Stimulated activated CD4-positive, alpha-beta T cell treated with anti-CD3 and anti-CD28 coated beads, TNF-alpha, amount 100 ng/mL, for 1 hour (primary cell): Measurements from ENCODE around the gene LPGAT1.
"Not testable (repeated sequence)": the region's sequence is repeated elsewhere in the genome, so short reads cannot be mapped to it uniquely, and the experiment has no call there.

Source experiments
- DNase-seq, 3 donors: peaks; one replicate each; pipeline ENCODE4 v3.0.0-alpha.2; 2020; ENCODE audit warnings: low read depth in 3 of 3, low spot score in 1 of 3

LPGAT1 gene

DNA sequence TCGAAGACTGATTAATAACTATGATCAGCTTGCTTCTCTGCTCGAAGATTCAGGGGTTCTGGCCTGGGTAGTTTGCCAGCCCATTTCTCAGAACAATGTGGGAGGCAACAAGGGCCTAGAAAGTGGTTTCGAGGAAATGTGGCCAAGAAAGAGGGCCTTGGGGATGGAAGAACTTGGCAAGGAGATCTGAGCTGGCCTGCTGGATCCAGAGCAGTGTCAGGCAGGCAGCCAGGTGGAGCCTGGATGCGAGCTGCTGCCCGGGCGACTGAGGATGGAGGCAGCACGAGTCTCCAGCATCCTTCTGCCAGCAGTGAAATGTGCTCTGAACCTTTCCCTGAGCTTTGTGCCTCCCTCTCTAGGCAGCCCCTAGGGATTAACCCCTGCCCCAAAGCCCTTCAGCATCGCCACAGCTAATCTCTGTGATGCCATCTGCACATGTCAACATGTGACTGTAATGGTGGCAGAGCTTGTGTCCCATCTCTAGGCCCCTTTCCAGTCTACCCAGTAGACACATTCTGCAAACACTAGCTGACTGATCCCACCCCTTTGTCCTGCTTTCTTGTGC, 94.1 kb downstream of the LPGAT1 start:
- DNase-seq = no peak

DNA sequence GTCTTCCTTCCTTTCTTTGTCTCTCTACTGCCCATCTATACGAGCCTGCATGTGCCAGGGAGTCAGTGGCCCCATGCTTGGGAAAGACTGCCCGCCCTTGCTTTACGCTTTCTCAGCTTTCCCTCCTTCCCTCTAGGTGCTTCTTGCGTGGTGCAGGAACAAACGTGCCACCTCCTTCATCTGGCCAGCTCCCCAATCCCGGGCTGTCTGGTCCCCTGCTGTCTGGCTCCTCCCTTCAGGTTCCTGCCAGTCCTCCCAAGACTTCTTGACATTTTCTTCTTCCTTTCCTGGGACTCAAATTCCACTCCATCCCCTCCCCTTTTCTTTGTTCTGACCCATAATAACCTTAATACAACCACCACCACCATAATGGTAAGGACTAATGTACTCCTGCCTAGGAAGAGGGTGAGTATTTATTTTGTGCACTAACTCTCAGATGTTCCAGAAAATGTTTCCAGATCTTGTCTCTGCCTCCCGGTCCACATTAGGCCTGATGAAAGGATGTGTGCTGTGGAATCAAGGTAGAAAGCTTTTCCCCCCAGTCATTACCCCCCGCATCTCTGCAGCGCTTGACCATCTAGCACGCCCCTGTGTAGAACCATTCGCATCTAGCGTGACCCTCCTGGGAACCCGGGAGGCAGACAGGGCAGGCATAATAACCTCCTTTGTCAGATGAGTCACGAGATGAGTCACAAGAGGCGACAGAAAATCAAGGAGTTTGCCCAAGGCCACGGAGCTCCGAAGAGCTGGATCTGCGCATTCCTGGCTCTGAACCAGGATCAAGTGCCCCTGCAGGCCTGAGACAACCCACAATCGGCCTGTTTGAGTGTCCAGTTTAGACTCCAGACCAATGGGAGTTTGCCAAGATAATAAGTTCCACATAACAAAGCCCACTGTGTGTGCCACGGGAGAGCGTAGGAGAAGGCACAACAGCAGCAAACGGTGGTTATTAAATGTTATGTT, 95.1 kb downstream of the LPGAT1 start:
- DNase-seq = no peak

DNA sequence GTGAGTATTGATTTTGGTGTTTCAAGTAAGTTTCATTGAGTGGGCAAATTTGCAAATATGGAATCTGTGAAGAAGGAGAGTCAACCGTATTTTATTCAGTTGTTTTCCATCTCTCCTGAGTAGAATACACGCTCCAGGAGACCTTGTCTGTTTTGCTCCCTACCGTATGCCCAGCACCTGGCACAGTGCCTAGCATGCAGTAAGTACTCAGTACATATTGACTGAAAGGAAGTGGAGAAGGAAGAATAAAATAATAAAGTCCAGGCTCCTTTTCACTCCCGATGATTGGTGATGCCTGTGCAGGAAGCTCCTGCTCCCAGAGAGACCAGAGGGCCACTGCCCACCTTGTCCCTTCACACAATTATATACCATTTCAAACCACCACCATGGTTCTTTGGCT, 95.8 kb downstream of the LPGAT1 start:
- no peak for DNase-seq

DNA sequence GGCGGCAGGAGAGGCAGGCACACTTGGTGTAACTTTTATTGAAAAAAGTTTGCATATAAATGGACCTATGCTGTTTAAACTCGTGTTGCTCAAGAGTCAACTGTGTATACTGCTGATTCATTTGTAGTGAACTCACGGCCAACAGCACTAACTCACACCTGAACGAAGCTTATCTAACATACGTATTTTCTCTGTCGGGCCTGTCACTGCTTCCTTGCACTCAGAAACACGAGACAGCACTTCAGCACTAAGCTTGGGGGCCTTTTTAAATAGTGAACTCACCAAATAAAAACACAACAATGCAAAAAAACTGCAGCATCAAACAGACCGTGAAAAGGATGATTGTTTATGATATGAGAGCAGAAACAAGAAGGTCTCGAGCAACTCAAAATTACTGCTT, 96.2 kb downstream of the LPGAT1 start:
- no peak for DNase-seq

DNA sequence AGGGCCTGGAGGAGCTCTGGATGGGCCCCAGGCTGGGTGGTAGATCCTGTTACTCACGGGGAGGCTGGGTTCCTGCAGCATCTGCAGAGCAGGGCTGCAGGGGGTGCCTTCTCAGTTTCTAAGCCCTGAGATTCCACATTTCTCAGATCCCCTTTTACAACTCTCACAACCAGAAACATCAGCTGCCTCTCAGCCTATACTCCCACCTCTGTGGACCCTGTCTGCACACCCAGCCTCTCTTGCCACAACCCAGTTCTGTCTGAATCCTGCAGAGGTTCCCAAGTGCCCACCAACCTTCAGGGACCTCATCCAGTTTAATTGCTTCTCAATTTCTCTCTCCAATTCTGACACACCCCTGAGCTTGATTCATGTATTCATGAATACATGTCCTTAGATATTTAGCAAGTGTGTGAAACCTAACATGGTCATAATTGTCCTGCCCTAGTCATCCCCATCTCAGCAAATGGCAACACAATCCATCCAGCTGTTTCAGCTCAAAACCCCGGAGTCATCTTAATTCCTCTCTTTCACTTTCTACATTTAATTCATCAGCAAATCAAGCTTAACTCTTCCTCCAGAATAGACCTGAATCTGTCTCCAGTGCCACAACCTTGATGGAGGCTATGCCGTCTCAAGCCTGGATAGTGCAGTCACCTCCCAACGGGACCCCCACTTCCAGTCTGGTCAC, 98.1 kb downstream of the LPGAT1 start:
- no peak for DNase-seq

DNA sequence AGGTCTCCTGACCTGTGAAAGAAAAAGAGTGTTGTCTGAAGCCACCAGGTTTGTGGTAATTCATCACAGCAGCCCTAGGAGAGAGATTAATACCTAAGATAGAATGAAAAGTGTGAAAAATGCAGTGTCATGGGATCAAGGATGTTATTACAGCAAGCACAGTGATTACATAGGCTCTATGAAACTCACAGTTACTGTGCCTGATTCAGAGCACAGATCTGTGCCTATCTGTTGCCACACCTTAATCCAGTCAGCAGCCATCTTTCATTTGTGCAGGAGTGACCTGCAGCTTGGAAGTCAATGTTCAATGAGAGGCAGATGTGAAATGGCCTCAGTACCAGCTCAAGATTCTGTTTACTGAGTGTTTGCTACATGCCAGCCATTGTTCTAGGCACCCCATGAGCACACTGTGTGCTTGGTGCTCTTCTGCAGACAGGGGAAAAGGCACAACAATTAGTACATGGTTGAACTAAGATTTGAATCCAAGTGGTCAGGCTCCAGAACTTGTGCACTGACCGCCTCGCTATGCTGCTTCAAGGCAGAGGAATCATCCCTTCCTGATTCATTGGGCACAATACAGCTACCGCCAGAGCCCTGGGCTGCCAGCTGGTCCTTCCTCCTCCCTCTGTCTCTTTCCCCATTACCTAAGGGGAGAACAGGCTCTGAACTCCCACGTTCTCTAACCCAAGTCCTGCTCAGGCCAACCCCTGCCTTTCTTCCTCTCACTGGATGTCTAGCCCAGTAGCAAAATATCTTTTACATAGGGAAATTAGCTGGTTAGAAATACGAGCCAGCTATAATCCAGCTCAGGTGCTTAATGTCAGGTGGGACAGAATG, 98.9 kb downstream of the LPGAT1 start:
- no peak for DNase-seq

DNA sequence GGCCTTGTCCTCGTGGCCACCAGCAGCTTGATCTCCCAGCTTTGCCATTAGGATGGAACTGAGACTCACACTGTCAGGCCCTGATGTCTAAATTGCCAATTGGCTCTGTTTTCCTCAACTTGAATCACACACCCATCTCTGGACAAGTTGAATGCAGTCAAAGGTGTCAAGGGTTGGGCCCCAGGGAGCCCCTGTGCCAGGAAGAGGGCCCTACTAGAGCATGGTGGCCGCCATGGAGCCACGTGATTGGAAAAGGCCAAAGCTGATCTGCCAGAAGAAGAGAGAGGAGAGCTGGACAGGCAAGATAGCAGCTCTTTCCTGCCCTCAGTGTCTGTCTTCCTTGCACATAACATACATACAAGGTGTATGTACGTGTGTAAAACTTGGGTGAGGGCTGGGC, 100.2 kb downstream of the LPGAT1 start:
- no peak for DNase-seq

DNA sequence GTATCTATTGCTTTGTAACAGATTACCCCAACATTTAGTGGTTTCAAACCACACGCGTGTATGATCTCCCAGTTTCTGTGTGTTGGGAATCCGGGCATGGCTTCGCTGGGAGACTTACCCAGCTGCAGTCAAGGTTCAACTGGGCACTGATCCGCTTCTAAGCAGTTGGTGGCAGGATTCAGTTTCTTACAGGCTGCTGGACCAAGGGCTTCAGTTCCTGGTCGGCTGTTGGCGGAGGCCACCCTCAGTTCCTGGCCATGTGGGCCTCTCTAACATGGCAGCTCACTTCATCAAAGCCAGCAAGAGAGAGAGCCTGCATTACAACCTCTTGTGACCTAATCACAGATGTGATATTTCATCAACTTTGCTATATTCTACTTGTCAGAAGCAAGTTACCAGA, 101.3 kb downstream of the LPGAT1 start:
- no peak for DNase-seq

DNA sequence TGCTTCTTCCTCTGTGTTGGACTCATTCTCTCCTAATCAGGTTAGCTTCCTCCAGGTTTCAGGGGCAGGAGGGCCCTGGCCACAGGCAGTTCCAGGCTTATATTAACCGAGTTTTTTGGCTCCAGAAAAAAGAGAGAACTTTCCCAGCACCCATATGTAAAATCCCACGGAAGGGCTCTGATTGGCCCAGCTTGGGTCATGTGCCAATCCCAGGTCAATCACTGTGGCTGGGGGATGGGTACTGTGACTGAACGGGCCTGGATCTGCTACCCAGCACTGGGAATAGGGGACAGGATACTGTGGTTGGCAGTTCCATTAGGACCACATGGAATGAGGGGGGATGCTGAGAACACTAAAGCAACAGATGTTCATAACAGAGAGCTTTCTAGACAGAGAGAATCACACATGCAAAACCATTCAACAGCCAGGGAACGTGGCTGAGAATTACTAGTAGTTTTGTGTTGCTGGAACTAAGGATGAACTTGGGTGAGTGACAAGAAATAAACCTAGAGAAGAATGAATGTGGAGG, 104.0 kb downstream of the LPGAT1 start:
- no peak for DNase-seq

DNA sequence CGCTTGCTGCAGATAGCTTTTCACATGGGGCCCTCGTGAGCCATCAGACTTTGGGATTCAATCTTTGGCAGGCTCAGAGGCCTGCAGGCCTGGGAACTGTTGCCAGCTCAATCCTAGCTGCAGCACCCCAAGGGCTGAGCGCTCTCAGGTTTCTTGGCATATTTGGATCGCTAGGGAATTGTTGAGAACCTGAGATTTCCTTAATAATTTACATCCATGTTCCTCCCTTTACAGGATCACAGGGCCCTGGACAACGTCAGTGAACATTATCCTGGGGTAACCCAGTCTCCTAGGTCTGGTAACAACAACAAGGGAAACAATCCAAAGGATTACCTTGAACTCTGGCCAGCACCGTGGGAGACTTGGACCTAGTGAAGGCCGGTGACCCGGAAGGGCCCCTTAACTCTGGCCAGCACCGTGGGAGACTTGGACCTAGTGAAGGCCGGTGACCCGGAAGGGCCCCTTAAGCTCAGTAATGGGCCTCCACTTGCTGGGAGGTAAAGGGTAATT, 105.8 kb downstream of the LPGAT1 start:
- DNase-seq = no peak

DNA sequence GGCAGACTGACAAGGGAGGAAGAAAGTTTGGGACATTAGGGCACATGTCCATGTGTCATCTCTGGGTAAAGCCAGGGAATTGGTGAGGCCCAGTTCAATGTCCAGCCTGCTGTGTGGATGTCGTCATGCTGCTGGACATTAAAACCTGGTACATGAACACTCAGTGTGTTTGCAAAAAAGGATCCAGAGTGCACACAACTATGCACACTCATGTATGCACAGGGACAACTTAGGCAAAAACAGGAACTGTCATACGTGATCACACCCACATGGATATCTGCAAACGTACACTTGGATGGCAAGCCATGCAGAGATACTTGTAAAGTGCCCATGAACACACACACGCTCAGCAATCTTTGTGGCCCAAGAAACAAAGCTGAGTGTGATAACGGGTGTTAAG, 107.3 kb downstream of the LPGAT1 start:
- no peak for DNase-seq

DNA sequence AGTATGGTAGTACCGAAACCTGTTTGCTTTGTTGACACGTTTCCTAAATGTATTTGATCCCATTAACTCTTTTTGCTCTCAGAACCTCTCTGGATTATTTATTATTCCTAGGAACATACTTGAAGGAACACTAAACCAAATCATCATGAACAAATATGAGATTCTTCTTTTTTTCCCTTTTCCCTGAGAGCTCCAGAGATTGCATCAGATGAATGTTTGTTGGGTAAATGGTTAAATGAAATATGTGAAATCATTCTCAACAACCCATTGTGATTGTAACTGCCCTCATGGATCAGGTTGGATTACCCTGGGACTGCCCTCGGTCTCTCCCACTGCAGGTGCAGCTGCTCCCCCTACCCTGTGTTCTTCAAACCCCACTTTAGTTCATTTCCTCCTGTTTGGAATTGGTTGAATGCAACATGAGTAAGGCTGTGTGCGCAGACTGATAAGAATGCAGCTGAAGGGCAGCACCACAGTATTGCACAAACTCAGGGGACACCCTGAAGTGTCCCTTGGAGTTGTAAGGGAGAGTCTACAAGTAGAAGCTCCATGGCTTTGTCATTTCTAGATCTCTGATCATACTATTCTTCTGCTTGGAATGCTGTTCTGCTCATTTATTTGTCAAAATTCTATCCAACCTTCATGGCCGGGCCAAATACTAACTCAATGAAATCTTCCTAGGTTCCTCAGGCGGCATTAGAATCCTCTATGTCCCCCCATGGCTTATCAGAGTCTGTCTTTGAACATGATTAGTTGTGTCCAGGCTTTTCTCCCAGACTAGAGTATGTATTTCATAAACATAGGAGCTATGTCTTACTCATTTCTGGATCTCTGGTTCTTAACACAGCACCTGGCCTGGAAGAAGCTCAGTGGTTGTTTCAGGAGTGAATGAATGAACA, 108.0 kb downstream of the LPGAT1 start:
- no peak for DNase-seq

DNA sequence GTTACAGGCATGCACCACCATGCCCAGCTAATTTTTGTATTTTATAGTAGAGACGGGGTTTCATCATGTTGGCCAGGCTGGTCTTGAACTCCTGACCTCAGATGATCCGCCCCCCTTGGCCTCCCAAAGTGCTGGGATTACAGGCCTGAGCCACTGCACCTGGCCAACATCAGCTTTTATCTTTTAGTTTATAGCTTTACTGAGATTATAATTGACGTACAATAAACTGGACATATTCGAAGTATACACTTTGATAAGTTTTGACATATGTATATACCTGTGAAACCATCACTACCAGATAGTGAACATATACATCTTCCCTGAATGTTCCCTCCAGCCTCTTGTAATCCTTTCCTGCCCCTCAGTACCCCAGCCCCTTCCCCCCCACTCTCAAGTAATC, 114.0 kb downstream of the LPGAT1 start:
- DNase-seq = not testable (repeated sequence)

DNA sequence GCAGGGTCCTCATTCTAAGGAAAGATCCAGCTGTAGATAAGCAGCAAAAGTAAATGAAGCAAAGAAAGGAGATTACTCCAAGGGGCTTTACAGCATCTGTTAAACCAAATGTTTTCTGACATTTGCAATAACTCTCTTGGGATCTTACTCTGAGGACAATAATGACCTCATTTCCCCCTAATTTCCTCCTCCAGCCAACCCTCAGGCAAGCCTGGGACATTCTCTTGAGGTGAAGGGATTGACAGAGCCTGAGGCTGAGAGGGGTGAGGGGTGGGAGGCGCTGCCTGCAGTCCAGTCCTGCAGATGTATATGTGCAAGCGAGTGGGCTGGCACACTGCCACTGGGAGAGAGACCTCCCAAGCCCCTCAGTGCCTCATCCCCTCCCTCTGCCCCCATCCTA, 114.6 kb downstream of the LPGAT1 start:
- DNase-seq = no peak

DNA sequence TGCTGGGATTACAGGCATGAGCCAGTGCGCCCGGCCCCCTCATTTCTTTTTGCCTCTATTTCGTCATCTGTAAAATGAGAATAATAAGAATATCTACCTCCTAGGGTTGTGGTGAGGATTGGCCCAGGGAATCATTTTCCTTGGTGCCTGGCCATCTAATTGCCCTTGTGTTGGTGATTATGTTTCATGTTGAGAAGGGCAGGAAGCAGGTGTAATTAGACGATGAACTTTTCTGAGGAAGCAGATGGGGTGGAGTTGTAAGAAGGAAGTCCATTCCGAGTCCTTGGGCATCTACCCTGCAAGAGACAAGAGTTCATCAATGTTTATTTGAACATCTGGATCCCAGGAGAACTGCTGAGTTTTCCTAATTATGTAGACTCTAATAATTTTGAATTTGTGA, 116.4 kb downstream of the LPGAT1 start:
- no peak for DNase-seq

DNA sequence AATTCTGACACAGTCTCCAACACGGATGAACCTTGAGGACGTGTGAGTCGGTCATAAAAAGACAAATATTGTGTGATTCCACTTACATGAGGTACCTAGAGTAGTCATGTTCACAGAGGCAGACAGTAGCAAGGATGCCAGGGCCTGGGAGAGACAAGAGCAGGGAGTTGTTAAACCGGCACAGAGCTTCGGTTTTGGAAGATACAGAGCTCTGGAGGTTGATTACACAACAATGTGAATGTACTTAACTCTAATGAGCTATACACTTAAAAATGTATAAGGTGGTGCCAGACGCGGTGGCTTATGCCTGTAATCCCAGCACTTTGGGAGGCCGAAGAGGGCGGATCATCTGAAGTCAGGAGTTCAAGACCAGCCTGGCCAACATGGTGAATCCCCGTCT, 117.3 kb downstream of the LPGAT1 start:
- no peak for DNase-seq

DNA sequence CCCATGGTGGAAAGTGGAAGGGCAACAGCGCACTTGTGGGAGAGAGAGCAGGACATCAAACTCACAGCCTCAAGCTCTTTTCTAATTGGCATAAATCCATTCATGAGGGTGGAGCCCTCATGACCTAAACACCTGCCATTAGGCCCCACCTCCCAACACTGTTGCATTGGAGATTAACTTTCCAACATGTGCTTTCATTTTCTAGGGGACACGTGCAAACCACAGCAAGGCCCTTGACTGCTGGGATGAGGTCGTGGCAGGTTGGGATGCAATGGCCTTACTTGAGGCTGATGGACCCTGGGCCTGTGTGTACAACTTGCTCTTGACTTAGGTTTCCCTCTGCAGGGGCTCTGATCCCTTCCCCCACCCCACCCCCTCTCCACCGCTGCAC, 119.3 kb downstream of the LPGAT1 start:
- no peak for DNase-seq

DNA sequence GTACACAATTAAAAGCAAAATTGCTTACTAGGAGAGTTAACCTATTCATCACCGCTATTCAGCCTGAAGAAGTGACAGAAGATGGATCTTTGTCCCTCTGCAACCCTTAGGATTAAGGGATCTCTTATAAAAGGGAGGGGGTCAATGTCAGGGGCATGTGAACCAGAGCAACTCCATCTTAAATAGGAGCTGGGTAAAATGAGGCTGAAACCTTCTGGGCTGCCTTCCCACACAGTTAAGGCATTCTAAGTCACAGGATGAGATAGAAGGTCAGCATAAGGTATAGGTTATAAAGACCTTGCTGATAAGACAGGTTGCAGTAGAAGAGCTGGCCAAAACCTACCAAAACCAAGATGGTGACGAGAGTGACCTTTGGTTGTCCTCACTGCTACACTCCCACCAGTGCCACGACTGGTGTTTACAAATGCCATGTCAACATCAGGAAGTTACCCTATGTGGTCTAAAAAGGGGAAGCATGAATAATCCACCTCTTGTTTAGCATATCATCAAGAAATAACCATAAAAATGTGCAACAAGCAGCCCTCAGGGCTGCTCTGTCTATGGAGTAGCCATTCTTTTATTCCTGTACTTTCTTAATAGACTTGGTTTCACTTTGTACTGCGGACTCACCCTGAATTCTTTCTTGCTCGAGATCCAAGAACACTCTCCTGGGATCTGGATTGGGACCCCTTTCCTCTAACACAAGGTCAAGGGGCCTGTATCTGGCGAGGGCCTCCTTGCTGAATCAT, 119.8 kb downstream of the LPGAT1 start:
- DNase-seq = no peak

DNA sequence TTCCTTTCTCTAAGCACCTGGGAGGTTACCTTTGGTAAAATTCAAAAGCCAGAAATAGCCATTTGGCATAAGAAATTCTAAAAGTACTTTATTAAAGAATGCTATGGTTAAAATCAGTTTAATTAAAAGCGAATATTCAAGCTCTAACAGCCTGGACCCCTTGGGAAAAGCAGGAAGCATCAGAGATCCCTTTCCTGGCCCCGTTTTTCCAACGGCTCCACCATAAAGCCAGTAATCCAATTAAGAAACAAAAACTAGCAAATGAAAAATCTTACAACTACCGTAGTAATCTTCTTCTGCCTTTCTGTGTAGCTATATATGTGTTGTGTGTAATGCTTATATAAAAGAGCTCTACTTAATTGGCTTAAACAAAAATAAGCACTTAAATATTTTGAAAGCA, 121.6 kb downstream of the LPGAT1 start:
- no peak for DNase-seq
